Pulmonary artery endothelial cell (primary cell): ENCODE measurements around the gene PRSS22. TPM values are rescaled to one million over a fixed set of nuclear protein-coding genes. Genes with fewer than 3 reads are reported as not detected.

Experiments
- DNase-seq: peaks from one replicate; pipeline ENCODE4 v3.0.0-alpha.2; 2011; ENCODE audit warnings: low read depth, low spot score
- total RNA-seq: library from RNA; depleted of rRNA; stranded (reverse); fragments of >200 nt; gene quantifications from 2 replicates; pipeline ENCODE4 v1.2.3, GENCODE V29; 2014

The PRSS22 gene
- total RNA-seq, 1 donor from 2014 or later: not detected

- DNase-seq: no peak
Measured at GRCh38 chr16:2829501-2830354, 28.2 kb downstream of the PRSS22 start, which contains the start of gene ZG16B. Gene ZG16B (plus strand): TSS chr16:2830303. CDS start chr16:2830442, 139 bp downstream.

DNA sequence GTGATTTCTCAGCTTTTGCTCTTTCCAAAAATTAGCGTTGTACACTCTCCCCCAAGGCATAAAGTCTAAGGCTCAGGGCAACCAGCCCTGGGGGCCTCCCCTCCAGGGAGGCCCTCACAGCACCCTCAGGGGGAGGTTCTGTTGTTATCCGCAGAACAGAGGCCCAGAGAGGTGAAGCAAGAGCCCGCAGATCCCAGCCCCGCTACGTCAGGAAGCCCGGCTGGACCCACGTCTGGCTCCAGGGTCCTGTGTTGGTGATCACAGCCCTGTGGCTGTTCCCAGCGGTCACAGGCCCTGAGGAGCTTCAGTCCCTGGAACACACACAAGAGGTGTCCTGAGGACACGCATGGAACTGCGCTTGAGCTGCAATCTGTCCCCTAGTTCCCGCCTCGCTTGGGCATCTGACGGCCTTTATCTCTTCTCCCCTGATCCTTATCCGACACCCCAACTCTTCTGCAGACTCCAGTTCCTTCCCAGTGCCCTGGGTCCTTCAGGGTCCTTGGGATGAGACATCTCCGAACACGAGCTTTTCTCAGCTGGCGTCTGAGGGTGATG, 29.0 kb downstream of the PRSS22 start:
- DNase-seq: no peak

DNA sequence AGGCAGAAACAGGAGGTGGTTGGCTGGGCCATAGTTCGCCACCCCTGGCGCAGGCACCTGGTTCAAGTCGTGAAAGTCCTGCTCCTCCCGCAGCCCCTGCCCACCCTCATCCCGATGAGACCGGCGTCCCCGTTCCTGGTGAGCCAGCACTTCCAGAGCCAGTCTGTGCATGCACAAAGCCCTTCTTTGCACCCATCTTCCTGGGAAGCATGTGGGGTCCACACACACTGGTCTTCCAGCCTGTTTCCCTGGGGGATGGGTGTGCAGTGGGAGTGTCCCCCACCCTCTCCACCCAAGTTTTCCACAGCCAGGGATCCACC, 29.5 kb downstream of the PRSS22 start:
- DNase-seq: no peak

DNA sequence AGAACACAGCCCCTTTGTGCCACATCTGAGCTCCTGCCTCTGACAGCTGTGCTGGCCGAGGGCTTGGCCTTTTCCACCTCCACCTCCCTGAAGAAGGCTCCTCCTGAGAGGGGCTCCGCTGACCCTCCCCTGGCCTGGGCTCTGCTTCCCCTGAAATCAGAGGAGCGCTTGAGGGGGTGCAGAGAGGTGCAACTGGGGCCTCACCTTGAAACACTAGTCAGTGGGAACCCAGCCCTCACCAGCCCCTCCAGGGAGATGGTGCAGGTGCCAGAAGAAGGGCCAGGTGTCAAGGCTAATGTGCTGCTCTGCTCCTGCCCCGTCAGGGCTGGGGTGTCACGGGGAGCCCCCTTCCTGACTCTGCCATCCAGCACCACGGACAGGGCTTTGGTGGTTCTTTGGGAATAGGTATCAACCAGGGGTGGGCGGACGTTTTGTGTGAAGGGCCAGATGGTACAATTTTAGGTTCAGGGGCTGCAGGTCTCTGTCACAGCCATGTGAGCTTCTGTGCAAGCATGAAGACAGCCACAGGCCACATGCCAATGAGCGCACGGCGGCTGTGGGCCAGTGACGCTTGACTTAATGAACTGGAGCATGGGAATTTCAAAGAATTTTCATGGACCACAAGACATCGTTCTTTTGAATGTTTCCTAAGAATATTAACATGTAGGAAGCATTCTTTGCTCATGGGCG, 30.0 kb downstream of the PRSS22 start:
- DNase-seq: no peak

DNA sequence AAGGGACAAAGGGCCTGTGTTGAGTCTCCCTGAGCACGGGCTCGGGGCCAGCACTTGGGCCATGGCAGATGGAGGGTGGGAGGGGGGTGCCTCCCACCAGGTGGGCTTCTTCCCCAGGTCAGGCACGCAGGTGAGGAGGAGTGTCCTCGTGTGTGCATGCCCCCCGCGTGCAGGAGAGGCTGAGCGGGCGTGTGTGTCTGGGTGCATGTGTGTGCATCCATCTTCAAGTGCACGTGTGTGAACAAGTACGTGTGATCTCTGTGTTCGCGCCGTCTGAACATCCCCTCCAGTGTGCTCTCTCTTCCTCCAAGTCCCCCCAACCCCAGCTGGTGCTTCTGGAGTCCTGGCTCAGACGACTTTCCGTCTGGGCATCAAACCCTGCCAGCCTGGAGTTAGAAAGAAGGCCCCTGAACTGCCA, 30.6 kb downstream of the PRSS22 start:
- no peak for DNase-seq

DNA sequence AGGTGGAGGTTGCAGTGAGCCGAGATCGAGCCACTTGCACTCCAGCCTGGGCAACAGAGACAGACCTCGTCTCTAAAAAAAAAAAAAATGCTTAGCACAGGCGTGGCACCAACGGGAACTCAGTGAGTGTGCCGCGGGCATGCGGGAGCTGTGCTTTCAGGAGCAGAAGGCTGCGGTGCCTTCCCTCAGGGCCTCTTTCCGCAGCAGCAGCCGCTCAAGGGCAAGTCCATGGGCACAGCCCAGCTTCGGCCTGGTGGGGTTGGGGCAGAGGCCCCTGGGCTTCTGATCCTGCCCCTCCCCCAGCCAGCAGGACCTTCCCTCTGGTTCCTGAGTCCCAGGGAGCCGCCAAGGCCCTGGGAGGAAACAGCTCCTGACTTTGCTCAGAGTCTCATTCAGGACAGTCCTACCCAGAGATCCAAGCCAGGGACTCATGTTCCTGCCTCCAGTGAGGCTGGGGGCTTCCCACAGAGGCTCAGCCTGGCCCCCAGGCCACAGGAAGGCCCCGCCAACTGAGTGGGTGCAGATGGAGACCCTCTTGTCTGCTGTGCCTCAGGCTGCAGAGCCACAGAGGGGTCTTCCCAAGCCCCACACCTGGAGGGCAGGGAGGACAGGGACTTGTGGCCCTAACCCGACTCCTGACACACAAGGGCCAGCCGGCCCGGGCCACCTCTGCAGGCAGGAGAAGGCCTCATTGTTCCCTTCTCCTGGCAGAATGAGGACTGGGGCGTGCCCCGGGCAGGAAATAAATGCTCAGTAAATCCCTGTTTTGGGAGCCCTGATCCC, 31.2 kb downstream of the PRSS22 start:
- DNase-seq: no peak

GRCh38 chr16:2825906-2826305, 32.1 kb downstream of the PRSS22 start:
- DNase-seq: no peak

DNA sequence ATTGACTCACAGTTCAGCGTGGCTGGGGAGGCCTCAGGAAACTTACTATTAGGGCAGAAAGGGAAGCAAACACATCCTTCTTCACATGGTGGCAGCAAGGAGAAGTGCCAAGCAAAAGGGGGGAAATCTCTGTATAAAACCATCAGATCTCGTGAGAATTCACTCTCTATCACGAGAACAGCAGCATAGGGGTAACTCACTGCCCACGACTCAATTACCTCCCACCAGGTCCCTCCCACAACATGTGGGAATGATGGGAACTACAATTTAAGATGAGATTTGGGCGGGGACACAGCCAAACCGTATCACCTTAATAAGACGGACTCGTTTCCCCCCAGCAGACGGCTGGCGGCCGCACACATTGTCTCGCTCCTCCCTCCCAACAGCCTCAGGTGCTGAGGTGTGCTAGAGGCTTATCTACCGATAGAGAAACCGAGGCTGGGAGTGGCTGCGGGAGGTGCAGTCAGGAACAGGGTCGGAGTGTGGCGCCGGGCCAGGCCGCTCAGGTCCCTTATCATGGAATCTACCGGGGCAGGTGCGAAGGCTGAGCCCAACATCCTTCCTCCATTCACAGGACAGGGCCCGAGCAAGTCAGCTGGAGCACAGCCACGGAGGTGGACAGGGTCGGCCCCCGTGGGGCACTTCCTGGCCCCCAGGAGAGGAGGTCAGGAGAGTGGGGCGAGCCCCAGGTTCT, 32.8 kb downstream of the PRSS22 start:
- no peak for DNase-seq

GRCh38 chr16:2824626-2825025, 33.3 kb downstream of the PRSS22 start:
- DNase-seq: no peak

DNA sequence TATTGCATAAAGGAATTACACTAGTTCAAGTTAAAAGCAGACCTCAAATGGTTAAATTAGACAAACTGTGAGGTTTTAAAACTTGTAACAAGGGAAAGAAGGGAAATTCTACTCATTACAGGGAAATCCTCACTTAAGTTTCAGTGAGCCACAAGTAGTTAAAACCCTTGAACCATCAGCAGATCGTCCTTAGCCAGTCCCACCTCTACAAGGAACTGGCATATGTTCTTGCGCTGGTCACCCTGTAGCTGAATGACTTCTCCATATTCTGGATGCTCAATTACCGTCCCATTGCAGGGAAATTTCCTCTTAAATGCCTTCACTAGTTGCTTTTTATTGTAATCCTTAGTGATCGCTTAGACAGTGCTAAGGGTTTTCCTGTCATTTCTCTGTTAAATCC, 35.5 kb downstream of the PRSS22 start:
- no peak for DNase-seq

DNA sequence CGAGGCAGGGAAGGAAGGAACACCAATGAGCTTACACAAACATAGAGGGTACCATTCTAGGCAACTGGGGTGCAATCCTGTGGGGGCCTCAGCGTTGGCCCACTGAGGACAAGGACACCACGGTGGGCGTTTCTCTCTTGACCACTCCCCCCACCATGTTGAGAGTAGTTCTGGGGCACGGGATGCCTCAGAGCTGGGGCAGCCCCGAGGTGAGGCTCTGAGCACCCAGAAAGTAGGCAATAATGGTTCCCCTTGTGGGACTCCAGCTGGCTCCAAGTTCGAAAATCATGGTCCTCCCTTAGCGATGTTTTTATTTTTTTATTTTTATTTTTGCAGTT, 35.8 kb downstream of the PRSS22 start:
- DNase-seq: no peak

GRCh38 chr16:2821487-2822157, 36.3 kb downstream of the PRSS22 start:
- no peak for DNase-seq

DNA sequence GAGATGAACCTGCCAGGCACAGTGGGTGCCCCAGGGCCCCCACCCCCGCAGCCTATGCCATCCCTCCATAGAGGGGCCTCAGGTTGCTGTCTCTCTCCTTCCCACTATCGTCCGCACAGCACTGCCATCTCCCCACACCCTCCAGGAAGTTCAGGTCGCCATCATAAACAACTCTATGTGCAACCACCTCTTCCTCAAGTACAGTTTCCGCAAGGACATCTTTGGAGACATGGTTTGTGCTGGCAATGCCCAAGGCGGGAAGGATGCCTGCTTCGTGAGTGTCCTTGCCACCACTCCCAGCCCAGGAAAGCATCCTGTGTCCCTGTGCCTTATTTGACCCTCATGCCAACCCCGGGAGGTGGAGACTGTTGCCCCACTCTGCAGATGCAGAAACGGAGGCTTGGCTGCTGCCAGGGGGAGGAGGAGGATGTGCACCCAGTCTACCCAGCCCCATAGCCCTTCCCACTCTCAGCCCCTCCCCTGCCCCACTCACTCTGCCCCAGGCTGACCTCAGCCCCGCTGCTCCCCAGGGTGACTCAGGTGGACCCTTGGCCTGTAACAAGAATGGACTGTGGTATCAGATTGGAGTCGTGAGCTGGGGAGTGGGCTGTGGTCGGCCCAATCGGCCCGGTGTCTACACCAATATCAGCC, 37.0 kb downstream of the PRSS22 start:
- DNase-seq: no peak

DNA sequence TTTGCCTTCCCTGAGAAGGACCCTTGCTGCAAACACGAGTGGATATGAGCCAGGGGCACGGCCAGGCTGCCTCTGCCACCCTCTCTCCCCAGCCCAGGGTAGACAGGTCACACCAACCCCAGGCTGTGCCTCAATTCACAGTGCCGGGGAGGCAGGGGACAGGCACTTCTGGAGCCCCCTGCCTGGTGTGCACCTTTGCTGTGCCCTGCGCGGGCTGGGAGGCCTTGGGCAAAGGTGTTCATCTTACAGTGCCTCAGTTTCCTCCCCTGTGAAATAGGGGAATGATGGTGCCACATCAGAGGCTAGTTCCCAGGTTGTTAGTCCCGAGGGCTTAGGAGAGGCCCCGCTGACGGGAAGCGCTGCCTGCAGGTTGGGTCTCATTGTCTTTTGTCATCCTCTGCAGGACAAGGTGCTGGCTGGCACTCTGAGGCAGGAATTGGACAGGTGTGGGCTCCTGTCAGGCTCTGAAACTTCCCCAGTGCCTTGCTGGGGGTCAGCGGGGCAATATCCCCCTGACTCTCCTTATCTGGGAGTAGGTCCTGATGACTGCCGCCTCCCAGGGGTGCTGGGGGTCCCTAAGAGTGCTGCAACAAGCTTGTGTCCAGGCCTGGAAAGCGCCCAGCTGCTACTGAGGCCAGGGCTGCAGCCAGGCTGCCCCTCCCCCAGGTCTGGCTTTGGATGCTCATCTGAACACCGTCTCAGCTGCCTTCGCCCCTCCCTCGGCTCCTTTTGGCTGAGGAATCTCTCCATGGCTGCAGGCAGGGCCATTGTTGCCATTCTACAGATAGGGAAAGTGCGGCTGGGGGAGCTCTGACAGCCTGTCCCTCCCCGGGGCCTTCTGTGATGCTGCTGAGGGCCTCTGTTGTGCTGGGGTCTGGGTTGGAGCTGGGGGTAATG, 37.8 kb downstream of the PRSS22 start:
- DNase-seq: no peak

DNA sequence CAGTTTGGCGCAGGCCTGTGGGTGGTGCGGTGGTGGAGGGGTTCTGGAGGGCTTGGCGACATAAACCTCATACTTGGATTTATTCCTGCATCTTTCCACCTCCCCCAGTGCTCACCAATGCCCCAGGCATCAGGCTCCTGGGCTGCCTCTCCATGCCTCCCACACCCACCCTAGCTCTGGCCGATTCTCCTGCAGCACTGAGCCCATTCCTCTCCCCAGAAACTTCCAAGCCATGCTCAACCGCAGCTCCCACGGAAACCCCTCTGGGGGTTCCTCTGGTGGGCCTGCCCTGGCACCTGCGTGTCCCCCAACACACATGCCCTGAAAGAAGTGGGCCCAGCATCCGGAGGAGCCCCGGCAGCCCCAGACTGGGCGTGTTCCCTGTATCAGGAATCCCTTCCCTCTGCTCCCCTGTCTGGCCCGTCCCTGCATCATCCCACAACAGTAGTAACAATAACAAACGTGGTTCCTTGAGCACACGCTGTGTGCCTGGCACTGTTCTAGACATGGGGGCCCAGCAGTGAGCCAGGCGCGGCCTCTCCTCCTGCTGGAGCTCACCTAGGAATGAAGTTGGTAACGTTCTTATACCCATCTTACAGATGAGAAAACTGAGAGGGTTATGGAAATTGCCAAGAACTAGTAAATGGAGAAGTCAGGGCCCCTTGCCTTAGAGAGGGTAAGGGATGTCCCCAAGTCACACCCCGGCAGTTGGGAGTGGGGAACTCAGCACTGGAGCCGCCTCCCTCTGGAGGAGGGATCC, 38.6 kb downstream of the PRSS22 start:
- DNase-seq: no peak

GRCh38 chr16:2818272-2818876, 39.6 kb downstream of the PRSS22 start:
- DNase-seq: no peak

DNA sequence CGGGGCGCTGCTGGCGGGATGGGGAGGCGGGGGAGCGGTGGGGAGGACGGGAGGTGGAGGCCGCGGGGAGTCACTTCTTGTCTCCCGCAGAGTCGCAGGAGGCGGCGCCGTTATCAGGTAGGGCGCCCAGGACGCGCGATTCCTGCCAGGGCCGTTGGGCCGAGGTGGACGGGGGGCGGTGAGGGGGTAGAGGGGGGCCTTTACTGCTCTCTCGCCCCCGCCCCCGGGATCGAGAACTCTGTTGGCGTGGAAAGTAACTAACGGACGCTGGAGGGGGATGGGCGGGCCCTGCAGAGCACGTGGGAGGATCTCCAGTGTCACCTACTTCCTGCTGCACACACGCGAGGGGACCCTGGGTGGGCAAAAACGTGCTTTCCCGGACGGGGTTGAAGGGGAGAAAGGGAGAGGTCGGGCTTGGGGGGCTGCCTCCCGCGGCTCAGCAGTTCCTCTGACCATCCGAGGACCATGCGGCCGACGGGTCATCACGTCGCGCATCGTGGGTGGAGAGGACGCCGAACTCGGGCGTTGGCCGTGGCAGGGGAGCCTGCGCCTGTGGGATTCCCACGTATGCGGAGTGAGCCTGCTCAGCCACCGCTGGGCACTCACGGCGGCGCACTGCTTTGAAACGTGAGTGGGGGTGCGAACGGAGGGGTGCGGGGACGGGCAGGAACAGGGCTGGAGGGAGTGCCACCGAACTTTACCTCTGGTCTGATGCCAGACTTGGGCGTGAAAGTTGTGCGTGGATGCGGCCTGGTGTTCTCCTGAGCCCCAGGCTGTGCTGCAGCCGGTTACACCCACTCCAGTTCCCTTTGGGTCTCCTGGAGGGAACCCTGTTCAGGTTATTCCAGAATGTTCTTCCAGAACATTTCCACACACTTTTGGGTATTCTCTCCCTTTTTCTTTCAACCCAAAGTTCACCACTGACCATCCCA, 40.4 kb downstream of the PRSS22 start:
- no peak for DNase-seq
